ENCODE data around the gene TRIM2. TPM values are rescaled to one million over a fixed set of nuclear protein-coding genes. Genes with fewer than 3 reads are reported as not detected.

Gene TRIM2
- total RNA-seq, 1 donor from 2014 or later: 35.9 TPM

- ATAC-seq (peak; percentile 60), DNase-seq (peak; percentile 68)
- intact Hi-C loops (cut with DNase I): no loop called here
- peaks cover 9% of the 10 kb centered on the region for H3K4me1 ChIP-seq
- H3K4me3 ChIP-seq: peak overlapping the region; percentile 90
- H3K27ac ChIP-seq: no peak overlapping the region
- H3K9me3 ChIP-seq: no peaks in the 10 kb centered on the region
- no peak for TF ChIP-seq CTCF (IDR thresholded peaks at IDR 0.05)
- H3K27me3 ChIP-seq: no peaks in the 10 kb centered on the region
- no peaks in the 10 kb centered on the region for H3K36me3 ChIP-seq
Measured at GRCh38 chr4:153345012-153345981, 141.1 kb downstream of the TRIM2 start.

- intact Hi-C loops (cut with DNase I): no loop called here
- ATAC-seq: no peak
Measured at GRCh38 chr4:153346031-153346430, 141.8 kb downstream of the TRIM2 start.

GRCh38 chr4:153346563-153346962, 142.3 kb downstream of the TRIM2 start:
- DNase-seq (no peak), ATAC-seq (no peak)
- TF ChIP-seq CTCF (IDR thresholded peaks at IDR 0.05): no peak
- intact Hi-C loops (cut with DNase I): no loop called here
- Histone ChIP-seq H3K36me3 (no peaks in the 10 kb centered on the region), H3K27me3 (no peaks in the 10 kb centered on the region), H3K4me3 (no peak overlapping the region), H3K4me1 (peaks cover 9% of the 10 kb centered on the region), H3K9me3 (no peaks in the 10 kb centered on the region), H3K27ac (no peak overlapping the region)

More at GRCh38 chr4:153346031-153346430, 141.8 kb downstream of the TRIM2 start:
- H3K27me3 ChIP-seq: no peaks in the 10 kb centered on the region
- no peaks in the 10 kb centered on the region for H3K9me3 ChIP-seq
- no peaks in the 10 kb centered on the region for H3K36me3 ChIP-seq
- H3K4me3 ChIP-seq: no peak overlapping the region
- no peak overlapping the region for H3K27ac ChIP-seq
- no peak for DNase-seq
- peaks cover 9% of the 10 kb centered on the region for H3K4me1 ChIP-seq
- TF ChIP-seq CTCF (IDR thresholded peaks at IDR 0.05): no peak

DNA sequence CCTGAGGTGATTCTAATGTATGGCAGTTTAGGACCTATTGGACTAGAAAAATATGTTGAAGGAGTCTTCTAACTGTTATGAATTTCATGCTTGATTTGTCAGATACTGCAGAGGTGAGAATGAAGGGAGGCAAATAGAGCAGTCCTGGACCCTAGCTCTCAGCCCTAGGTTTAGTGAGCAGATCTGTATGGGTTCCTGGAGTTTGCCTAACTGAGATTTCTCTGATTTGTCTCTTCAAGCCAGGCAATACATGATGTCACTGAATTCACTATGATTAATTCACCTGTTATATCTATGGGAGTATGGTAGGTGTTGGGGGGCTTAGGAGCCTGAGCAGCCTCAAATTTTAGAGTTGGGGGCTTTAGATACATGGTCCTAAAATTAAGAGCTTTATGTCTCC, 142.9 kb downstream of the TRIM2 start:
- TF ChIP-seq CTCF (IDR thresholded peaks at IDR 0.05): no peak
- Histone ChIP-seq H3K36me3 (no peaks in the 10 kb centered on the region), H3K4me1 (peaks cover 9% of the 10 kb centered on the region), H3K4me3 (no peak overlapping the region), H3K9me3 (no peaks in the 10 kb centered on the region), H3K27me3 (no peaks in the 10 kb centered on the region), H3K27ac (no peak overlapping the region)
- no peak for ATAC-seq
- intact Hi-C loops (cut with DNase I): no loop called here
- DNase-seq: no peak

GRCh38 chr4:153348006-153348405, 143.8 kb downstream of the TRIM2 start:
- no peak for DNase-seq
- no peak for TF ChIP-seq CTCF (IDR thresholded peaks at IDR 0.05)
- intact Hi-C loops (cut with DNase I): no loop called here

More at GRCh38 chr4:153348006-153348405, 143.8 kb downstream of the TRIM2 start:
- H3K4me3 ChIP-seq: no peak overlapping the region
- ATAC-seq: no peak
- H3K36me3 ChIP-seq: no peaks in the 10 kb centered on the region
- H3K9me3 ChIP-seq: no peaks in the 10 kb centered on the region
- no peaks in the 10 kb centered on the region for H3K27me3 ChIP-seq
- H3K4me1 ChIP-seq: peaks cover 9% of the 10 kb centered on the region
- H3K27ac ChIP-seq: no peak overlapping the region

All from upper lobe of right lung (tissue), 1 donor.